Measurements from ENCODE around the gene NEK11.

Gene NEK11

GRCh38 chr3:131026321-131027151 lies at the start of gene NEK11, which contains the start of gene ASTE1:
TSS of gene NEK11 (plus strand) at chr3:131026877. CDS start at chr3:131029709, 2,832 bp downstream.
TSS of gene ASTE1 (minus strand) at chr3:131026825. CDS start at chr3:131025306, 1,519 bp downstream.
- DNase-seq (ENCODE audit: low spot score), result peak; percentile 95

DNA sequence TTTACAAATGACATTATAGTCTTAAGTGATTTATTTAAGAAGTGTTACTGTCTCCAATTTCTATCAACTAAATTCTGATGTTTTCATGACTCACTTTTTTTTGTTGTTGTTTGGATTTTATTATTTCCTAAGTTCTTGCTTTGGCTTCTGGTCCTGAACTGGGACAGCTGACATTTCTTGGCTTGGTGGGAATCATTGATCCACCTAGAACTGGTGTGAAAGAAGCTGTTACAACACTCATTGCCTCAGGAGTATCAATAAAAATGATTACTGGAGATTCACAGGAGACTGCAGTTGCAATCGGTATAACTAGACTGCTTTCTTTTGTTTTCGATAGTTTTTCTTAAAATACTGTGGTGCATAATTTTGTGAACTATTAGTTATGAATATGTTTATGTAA lies 47.6 kb upstream of the NEK11 start:
- no peak for DNase-seq (ENCODE audit: low spot score)

- no peak for DNase-seq (ENCODE audit: low spot score)
Measured at GRCh38 chr3:130981469-130981868, 45.2 kb upstream of the NEK11 start.

- DNase-seq (ENCODE audit: low spot score), result no peak
Measured at GRCh38 chr3:130990282-130990681, 36.4 kb upstream of the NEK11 start.

GRCh38 chr3:130991126-130991525 lies 35.6 kb upstream of the NEK11 start:
- DNase-seq (ENCODE audit: low spot score), result no peak

DNA sequence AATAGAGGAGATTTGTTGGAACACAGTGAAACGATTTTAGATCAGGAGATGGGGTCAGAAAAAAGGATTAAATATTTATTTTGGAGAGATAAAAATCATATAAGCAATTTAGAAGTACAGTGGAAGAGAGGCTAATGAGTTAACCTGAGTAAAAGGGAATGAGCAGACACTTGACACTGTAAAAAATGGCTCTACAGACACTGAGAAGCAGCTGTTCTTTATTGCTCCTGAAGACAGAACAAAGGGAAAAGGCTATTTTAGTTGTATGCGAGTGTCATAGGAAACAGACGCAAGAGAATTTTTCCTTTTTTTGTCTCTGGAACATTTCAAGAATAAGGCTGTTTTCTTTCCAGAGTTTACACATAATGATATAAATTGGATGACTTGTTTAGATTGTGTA lies 34.3 kb upstream of the NEK11 start:
- DNase-seq (ENCODE audit: low spot score), result no peak

DNA sequence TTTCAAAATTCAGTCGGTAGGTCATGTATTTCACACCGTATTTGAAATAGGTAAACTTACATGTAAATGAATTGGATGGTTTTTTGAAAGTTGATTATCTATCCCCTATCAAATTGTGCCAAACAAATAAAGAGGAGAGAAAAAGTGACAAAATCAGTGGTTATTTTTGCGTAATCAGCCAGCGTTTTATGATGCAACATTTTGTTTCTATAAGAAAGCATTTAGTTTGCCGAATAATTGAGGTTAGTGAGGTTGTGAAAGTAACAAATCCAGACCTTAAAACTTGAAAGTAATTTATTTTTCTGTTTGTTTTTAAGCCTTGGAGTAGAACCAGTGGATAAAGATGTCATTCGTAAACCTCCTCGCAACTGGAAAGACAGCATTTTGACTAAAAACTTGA lies 29.4 kb upstream of the NEK11 start:
- DNase-seq (ENCODE audit: low spot score), result no peak

DNA sequence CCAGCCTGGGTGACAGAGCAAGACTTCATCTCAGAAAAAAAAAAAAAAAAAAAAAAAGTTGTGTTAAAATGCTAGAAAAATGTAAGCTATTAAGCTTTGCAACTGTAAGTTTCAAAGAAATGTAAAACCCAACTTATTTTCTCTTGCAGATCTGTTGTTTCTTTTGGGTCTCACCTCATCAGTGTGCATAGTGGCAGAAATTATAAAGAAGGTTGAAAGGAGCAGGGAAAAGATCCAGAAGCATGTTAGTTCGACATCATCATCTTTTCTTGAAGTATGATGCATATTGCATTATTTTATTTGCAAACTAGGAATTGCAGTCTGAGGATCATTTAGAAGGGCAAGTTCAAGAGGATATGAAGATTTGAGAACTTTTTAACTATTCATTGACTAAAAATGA lies 25.6 kb upstream of the NEK11 start:
- DNase-seq (ENCODE audit: low spot score), result no peak

GRCh38 chr3:131004603-131005002 lies 22.1 kb upstream of the NEK11 start:
- no peak for DNase-seq (ENCODE audit: low spot score)

DNA sequence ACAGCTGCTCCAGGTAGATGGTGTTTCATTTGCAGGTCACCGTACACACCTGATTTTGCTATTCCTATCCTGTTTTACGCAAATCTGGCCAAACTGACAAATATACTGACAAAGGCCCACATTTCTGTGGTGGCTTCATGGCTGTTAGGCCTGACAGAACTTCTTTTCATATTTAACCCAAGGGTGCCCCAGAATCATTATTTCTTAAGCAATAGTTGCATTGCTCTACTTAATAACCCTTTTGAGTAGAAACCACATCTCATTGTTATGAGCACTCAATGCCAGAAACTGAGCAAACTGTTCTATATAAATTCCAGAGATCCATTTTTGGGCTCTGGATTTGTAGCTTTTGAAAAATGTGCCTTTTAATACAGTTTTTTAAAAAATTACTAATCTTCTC lies 19.4 kb upstream of the NEK11 start:
- no peak for DNase-seq (ENCODE audit: low spot score)

DNA sequence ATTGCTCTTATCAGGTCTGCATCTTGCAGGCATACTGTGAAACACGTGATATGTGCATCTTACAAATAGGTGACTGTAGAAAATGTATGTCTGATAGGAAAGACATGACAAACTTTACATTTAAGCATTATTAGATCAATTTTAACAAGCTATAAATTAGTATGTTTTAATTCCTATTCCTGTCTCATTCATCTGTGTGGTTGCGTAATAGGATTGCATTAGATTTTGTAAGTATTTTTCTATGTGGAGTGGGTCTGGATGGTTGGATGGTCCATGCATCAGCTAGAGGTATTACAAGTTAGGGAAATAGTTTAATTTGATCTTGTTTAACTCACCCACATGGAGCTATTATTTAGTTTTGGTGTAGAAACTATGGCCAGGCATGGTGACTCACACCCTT lies 18.9 kb upstream of the NEK11 start:
- DNase-seq (ENCODE audit: low spot score), result no peak

GRCh38 chr3:131008326-131008725 lies 18.4 kb upstream of the NEK11 start:
- DNase-seq (ENCODE audit: low spot score), result no peak

GRCh38 chr3:131009698-131010097 lies 17.0 kb upstream of the NEK11 start:
- no peak for DNase-seq (ENCODE audit: low spot score)

GRCh38 chr3:131018970-131019369 lies 7.7 kb upstream of the NEK11 start:
- DNase-seq (ENCODE audit: low spot score), result no peak

DNA sequence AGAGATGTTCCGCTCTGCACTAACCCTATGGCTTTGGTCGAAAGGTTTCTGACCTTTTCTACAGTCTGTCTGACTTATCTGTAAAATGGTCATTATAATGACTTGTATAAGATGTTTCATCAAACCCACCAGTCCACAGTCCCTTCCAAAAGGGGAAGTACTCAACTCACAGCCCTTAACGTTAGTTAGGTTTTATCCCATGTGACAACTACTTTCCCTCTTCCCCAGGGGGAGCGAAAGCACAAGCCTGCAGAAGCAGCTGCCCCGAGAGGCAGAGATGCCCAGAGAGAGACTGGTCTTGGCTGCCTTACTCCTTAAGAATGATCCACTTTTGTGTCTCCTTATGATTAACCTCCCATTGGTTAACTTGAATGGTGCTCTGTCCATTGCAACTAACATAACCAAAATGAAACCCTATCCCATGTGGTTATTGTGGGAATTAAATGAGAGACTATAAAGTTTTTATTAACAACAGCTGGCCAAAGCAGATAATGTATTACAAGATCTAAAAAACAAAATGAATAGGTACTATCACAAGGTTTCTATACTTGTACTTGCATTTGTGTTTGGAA lies 6.5 kb upstream of the NEK11 start:
- no peak for DNase-seq (ENCODE audit: low spot score)

DNA sequence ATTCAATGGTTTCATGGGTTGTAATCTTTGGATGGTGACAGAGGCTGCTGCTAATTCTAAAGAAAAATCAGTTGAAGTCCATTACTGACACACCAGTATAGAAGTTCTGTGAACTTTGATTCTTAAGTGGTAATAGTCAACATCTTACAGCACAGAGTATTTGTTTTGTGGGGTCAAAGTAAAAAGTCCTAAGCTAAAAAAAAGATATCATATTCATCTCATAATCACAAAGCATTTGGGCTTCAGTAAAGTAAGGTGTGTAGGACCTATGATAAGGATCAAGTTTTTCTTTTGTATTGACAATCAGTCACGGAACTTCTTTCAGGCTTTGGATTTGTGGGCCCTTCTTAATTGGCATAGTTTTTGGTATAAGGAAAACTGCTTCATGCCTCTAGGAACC lies 1.1 kb upstream of the NEK11 start:
- DNase-seq (ENCODE audit: low spot score), result no peak

DNA sequence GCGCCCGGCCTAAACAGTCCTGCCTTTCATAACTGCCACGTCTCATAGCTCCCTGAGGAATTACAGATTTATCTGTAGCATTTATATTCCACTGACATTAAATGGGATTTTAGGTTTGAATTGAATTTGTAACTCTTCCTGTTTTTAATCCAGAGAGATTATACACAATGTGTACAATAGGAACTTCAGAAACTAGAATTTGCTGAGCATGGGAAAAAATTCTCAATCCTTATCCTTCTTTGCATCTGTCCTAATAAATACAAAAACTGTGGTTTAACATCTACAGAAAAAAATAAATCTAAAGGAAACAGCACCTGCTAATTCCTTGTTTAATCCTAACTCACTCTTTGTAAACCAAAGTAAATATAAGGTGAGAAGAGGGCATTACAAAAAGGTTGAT lies 2.2 kb downstream of the NEK11 start:
- no peak for DNase-seq (ENCODE audit: low spot score)

- DNase-seq (ENCODE audit: low spot score), result peak; percentile 35
Measured at GRCh38 chr3:131031660-131032059, 5.0 kb downstream of the NEK11 start.

DNA sequence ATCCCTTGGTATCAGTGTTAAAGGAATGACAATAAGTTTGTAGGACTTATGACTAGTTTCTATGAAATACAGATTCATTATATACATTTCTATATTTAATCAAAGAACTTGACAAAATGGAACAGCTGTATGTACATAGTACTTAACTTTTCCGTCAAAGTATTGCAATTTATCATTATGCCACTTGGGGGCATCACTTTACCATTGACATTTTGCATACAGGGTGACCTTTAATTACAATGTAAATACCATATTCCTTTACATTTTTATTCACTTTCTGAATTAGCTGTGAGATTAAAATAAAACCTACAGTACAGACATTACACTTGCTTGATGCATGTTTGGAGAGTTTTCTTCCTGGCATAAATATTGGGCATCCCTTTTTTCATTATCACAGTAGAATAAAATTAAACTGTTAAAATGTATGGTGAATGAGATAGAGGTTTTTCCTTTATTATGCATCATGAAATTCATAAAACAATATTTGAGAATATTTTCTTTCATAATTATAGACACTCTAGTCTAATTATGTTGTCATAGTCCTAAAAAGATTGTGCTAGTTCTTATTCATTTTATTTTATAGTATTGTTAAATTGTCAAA lies 6.9 kb downstream of the NEK11 start:
- DNase-seq (ENCODE audit: low spot score), result peak; percentile 42

DNA sequence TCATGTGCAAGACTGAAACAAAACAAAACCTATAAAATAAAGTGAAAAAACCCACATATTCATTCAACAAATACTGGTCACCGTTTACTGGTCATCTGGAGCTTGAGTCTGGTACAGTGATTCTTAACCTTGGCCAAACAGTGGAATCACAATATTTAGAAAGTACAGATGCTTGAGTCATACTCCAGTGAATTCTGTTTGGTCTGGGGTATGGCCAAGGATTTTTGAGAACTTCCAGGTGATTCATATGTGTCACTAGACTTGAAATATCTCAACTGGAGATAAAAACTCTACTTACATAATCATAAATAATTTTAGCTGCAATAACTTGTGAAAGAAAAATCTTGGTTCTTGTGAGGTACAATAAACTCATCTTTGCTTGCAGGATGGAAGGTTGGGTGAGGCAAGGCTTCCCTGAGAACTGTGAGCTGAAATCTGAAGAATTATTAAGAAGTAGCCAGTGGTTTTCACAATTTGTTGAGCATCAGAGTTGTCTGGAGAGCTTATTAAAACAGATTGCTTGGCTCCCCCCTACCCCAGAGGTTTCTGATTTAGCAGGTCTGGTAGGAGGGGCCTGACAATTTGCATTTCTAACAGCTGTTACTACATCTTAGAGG lies 9.6 kb downstream of the NEK11 start:
- DNase-seq (ENCODE audit: low spot score), result peak; percentile 60

- no peak for DNase-seq (ENCODE audit: low spot score)
Measured at GRCh38 chr3:131036986-131037385, 10.3 kb downstream of the NEK11 start.

GRCh38 chr3:131038326-131038725 lies 11.6 kb downstream of the NEK11 start:
- no peak for DNase-seq (ENCODE audit: low spot score)

Data from GM03348 (cell line).